AG08396 (cell line): ENCODE measurements around the gene PLXNB3.
"Not testable (repeated sequence)": the region's sequence is repeated elsewhere in the genome, so short reads cannot be mapped to it uniquely, and the experiment has no call there.

Experiments used
- DNase-seq: peaks from one replicate; pipeline ENCODE4 v3.0.0; 2012; ENCODE audit warnings: low spot score, mixed read lengths

Gene PLXNB3

DNA sequence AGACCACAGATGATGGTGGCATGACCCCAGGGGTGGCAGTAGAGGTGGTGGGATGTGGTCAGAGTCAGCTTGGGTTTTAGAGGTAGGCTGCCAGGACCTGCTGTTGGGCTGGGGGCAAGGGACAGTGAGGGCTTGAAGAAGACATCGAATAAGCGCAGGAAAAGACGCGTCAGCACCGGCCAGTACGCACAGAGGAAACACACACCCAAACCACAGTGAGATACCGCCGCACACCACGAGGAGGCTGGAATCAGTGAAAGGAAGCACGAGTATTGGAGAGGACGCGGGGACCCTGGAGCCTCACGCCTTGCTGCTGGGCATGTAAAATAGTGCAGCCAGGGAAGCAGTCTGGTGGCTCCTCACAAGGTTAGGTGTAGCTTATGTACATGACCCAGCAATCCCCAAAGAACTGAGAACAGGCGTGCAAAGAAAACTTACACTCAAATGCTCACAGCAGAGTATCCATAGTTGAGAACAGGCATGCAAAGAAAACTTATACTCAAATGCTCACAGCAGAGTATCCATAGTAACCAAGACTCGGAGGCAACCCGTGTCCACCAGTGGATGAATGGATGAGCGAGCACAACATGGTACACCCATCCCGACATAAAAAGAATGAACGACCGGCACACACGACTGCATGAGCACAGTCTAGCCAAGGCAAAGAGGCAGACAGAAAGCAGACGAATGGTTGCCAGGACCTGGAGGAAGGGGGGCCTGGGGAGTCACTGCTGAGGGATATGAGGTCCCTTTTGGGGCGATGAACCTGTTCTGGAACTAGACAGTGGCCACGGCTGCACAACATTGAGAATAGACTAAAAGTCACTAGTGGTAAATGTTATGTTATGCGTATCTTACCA lies 53.0 kb downstream of the PLXNB3 start:
- DNase-seq, result no peak

DNA sequence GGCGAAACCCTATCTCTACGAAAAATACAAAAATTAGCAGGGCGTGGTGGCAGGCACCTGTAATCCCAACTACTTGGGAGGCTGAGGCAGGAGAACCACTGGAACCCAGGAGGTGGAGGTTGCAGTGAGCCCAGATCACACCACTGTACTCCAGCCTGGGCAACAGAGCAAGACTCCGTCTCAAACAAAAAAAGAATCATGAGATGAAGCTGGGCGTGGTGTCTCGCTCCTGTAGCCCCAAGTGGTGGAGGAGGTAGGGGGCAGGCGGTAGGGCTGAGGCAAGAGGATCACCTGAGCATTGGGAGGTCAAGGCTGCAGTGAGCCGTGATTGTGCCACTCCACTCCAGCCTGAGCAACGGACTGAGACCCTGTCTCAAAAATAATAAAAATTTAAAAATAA lies 54.0 kb downstream of the PLXNB3 start:
- not testable (repeated sequence) for DNase-seq

DNA sequence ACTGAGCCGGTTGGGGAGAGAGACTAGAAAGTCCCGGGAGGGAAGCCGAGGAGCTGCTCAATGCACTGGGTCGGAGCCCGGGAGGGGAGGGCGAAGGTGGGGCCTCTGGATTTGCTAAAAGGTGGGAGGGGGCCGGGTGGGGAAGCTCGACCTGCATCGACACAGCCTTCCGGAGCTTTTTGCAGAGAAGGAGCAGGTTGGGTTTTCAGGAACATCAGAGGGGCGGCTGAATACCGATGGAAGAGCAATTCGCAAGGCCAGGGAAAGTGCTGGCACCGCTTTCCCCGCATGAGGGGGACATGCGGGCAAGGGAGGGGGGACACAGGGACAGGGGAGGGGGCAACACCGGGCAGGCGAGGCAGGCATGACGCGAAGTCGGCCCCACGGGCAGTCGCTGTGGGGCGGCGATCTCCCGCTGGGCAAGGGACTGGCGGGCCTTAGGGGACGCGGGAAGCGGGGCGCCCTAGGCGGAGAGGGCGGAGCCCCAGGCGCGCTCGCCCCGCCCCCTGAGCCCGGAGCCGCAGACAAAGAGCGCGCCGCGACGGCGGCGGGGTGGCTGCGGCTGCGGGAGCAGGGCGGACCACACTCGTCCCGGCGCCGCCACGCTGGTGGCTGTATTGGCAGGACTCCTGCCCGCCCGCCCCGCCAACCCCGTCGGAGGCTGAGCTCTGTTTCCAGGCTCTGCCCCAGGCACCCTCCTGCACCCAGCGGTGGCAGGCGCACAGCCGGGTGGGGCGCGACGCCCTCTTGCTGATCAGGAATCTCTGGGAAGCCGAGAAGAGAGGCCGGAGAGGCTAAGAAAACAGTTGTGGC lies 54.7 kb downstream of the PLXNB3 start:
- peak; percentile 77 for DNase-seq

DNA sequence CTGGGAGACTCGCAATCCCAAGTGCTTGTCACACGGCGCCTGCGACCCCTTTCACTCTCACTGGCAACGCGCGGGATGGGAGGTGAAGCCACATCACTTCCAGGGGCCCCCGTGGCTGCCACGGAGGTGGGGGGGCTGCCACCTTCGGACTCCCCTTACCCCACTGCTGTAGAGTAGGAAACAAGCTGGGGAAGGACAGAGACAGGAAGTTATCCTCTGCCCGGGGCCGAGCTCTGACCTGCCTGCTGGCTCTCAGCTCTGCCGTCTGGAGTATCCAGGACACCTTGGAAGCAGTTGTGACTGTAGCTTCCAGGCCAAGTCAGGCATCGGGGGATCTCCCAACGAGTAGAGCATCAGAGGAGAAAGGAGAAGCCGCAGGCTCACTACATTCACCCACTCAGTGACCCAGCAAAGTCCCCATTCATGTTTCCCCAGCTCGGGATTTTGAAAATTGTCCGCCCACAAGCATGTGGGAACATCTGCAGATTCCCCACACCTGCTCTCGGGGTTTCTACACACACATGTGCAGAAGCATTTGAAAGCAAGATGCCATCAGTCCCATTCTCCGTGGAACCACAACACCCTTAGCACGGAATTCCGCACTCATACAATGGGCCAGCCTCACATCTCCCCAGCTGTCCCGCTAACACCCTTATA lies 55.5 kb downstream of the PLXNB3 start:
- no peak for DNase-seq

DNA sequence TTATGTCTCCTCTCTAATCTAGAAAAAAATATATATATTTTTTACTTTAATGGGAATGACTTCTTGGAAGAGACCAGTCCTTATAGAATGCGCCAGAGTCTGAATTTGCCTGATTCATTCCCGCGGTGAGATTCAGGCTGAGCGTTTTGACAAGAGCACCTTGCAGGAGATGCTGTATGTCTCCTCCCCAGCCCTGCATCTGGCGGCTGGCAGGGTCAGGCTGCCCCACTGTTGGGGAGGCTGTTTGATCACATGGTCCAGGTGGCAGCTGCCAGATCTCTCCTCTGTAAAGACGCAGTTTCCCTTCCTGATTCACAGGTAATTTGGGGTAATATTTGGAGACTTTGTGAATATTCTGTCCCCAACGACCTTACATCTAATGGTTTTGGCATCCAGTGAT lies 56.6 kb downstream of the PLXNB3 start:
- no peak for DNase-seq

DNA sequence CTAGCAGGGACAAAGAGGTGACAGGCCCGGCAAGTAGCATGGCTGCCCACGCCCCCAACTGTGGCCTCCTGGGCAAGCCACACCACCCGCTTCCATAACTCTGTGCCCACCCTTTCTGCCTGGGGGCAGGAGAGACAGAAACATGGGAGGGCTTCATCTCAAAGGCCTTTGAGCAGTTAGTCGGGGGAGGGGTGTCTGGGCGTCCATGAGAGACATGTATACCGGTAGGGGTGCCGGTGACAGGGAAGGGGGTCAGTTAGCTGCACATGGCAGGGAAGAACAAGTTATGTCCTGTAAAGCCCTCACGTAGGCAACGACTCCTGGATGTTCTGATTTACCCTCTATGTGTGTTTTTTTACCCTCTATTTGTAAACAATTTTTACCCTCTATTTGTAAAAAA lies 57.0 kb downstream of the PLXNB3 start:
- peak; percentile 5 for DNase-seq

DNA sequence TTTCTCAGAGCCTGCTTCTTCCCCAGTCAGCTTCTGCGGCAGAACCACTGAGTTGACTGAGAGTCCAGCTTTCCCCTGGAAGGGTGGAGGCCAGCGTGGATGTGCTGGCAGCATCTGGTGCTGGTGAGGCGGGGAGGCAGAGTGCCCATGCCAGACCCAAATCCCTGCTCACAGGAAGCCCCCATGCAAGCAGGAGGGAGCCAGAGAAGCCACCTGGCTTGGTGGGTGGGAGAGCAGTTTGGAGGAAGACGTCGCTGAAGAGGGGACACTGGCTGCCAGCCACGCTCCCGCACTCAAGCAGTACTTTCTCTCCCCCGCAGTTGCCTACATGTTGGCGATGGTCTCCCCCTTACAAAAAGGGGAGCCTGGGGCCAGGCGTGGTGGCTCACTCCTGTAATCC lies 60.3 kb downstream of the PLXNB3 start:
- DNase-seq, result peak; percentile 5

DNA sequence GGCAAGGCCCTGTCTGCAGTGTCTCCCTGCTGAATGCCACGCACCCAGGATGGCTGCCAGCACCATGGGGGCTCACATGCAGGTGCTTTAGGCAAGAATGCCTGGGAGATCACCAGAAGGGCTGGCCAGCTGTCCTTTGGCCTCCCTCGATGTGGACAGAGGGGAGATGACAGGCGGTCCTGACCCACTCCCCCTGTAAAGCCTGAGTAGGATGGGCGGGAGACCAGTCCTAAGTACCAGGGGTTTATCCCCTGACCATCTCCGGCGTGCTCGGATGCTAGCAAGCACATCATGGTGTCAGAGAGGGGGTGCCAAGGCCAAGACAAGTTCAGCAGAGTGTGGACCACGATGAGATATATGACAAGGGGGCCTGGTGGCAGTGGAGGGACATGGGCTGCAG lies 61.0 kb downstream of the PLXNB3 start:
- DNase-seq, result peak; percentile 8
